MM.1S (cell line): ENCODE measurements around the gene ATP6V1G2.

Experiments used
- CTCF ChIP-seq: fragments of 300-600 bp; sonication (generic); IDR thresholded peaks from 2 replicates; pipeline ENCODE4 v1.5.1; 2016; ENCODE audit warnings: antibody characterized with exemption, low read length, mixed read lengths
- EZH2 ChIP-seq: fragments of 300-600 bp; sonication (generic); optimal IDR thresholded peaks from 2 replicates; pipeline ENCODE3; 2017; ENCODE audit warnings: low read depth, mild to moderate bottlenecking, antibody characterized with exemption, low read length, mixed read lengths
- EZH2phosphoT487 ChIP-seq: fragments of 300-600 bp; sonication (generic); IDR thresholded peaks from 2 replicates; pipeline ENCODE4 v1.6.1; 2018; ENCODE audit warnings: antibody characterized with exemption, low read length

GRCh38 chr6:31544676-31545075 lies 1.7 kb downstream of the ATP6V1G2 start:
- TF ChIP-seq EZH2 = no peak
- TF ChIP-seq CTCF = no peak
- no peak for TF ChIP-seq EZH2phosphoT487
